ENCODE results near the gene HSPA13. TPM values are rescaled to one million over a fixed set of nuclear protein-coding genes. Genes with fewer than 3 reads are reported as not detected.
"Not testable (repeated sequence)": the region's sequence is repeated elsewhere in the genome, so short reads cannot be mapped to it uniquely, and the experiment has no call there.

Gene HSPA13
- total RNA-seq, 2 donors from 2014 or later = 38.4 to 43.2 TPM

GRCh38 chr21:14327346-14327745 lies 55.6 kb downstream of the HSPA13 start:
- intact Hi-C loops (cut with DNase I); DNase-seq (ENCODE audit: low spot score): not testable (repeated sequence)

- intact Hi-C loops (cut with DNase I) = no loop called here
Observed at GRCh38 chr21:14325595-14325994, 57.4 kb downstream of the HSPA13 start.

More at GRCh38 chr21:14325595-14325994, 57.4 kb downstream of the HSPA13 start:
- DNase-seq (ENCODE audit: low spot score) = no peak

Other genes starting within 250 kb of the HSPA13 start
- gene LIPI, start 172.2 kb downstream of the HSPA13 start, total RNA-seq = not detected
- under 1 TPM; 0.46 to 0.95 TPM for gene RBM11, start 167.0 kb downstream of the HSPA13 start, total RNA-seq
- gene SAMSN1, start 163.2 kb upstream of the HSPA13 start, total RNA-seq = 10 to 100 TPM; 10.1 to 12.8 TPM